NCI-H187 (cell line): Measurements from ENCODE around the gene CCNK.

ENCODE experiments used
- DNase-seq, 2 experiments: peaks; one replicate each; lab custom pipeline; 2025; lab: John Stamatoyannopoulos, UW

The CCNK gene

DNA sequence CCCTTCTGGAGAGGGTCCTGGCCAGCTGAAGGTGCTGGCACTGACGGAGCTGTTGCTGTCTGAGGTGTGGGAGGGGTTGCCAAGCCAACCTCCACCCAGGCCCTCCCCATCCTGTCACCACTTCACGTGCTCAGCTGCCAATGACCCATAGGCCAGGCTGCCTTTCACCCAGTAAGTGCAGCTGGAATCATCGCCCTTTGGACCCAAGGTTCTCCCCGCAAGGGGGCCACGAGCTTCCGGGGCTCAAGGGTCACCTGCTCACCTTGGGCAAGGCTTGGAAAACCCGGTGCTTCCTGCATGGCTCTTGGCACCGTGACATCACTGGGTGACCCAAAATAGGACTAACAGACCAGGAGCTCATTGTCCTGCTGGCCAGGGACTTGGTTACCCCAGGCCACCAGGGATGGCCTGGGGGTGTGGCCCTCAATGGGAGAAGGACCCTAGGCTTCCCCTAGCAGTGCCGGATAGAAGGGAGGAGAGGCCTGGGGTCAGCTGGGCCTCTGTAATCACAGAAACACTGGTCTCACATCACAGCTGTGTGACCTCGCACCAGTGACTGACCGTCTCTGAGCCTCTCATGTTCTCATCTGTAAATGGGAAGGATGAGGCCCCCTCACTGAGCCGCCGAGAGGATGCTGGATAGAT is 71.5 kb downstream of the CCNK start:
- DNase-seq, result no peak

DNA sequence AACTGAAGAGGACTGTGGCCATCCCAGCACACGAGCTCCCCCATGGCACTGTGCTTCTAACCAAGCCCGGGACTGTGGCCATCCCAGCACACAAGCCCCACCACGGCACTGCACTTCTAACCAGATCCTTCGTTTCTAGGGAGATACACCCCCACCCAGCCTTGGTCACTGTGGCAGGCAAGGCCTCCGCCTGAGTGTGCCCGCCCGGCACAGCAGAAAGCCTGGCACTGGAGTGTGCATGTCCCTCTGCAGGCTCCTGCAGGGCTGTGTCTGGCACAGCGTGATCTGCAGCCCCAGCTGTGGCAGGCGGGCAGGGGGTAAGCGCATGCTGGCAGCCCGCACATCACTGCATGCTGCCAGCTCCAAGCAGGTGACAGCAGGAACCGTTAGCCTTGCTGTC is 73.0 kb downstream of the CCNK start:
- no peak for DNase-seq

DNA sequence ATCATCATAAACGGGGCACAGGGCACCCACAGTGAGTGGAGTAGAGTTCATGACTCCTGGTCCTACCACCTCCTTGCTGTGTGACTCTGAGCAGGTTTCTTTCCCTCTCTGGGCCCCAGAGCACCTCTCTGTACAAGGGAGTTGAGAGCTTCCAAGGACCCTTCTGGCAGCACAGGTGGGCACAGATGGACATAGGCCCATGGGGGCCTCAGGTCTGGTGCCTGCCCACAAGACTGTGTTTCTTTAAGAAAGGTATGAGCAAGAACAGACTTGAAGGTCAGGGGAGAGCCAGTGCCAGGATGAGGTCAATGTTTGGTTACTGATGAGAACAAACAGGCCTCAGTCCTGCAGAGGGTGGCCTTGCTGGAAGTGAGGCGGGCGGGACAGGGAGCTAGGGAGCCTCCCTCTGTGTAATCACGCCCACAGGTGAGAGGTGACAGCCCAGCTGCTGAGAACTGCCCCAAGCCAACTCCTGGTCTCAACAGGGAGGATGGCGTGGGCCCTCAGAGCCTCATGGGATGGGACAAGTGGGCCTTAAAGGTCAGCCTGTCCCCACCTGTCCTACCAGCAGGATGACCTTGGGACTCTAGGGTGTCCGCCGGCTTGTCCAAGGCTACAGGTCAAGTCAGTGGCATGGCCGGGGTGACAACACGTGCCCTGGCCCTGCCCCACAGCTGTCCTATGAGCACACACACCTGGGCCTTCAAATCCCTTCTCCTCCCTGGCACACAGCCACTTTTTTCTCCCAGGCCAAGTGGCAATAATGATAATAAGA is 73.7 kb downstream of the CCNK start:
- DNase-seq, result no peak

DNA sequence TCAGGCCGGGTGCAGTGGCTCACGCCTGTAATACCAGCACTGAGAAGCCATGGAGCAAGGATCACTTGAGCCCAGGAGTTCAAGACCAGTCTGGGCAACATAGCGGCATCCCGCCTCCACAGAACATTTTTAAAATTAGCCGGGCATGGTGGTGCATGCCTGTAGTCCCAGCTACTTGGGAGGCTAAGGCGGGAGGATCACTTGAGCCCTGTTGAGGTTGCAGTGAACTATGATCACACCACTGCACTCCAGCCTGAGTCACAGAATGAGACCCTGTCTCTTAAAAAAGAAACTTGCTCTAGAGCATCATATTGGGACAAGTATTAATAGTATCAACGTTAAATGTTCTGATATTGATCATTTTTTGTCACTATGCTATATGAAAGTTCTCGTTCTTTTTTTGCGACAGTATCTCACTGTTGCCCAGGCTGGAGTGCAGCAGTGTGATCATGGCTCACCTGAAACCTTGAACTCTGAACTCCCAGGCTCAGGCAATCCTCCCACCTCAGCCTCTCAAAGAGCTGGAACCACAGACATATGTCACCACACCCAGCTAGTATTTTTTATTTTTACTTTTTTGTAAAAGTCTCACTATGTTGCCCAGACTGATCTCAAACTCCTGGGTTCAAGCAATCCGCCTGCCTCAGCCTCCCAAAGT is 75.1 kb downstream of the CCNK start:
- DNase-seq, result no peak

DNA sequence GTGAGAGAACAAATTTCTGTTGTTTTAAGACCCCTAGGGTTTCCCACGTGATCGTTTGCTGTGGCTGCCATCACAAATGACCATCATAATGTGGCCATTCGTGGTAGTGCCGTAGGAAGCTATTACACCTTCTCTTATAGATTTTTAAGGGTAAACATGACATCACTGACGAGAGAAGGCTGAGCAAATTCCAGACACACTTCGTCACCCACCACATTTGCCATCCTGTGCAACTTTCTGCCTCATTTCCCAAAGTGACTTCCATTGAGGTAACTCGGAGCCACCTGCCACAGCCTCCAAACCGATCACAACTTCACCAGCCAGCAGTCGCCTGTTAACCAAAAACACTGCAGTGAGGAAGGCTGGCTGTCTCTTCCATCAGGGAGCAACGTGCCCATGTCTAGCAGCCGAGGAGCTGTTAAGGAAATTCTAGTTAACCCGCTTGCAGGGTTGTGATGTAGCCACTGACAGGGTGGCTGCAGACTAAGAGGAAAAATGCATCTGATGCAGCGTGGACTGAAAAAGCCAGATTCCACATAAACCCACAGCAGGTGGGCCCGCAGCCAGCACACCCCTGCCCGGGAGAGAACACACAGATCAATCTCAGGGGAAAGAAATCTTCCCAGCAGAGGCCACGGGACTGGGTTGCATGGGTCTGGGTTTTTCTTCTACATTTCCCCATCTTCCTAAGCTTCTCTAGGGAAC is 78.2 kb downstream of the CCNK start:
- no peak for DNase-seq

DNA sequence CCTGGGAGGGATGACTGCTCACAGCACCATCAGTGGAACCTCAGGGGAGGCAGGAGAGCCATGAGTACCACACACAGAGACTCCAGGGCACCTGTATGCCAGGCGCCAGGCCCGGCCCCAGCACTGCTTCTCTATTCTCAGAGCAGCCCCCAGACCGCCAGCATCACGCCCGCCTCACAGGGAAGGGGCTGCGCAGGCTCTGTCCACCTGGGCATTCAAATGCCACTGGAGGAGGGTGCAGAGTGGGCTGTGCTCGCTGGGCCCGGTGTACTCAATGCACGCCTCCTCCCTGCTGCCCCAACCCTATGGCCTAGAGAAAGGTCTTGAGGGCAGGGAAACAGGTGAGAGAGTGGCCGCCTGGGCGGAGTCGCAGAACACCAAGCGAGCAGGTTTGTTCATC is 79.2 kb downstream of the CCNK start:
- no peak for DNase-seq

DNA sequence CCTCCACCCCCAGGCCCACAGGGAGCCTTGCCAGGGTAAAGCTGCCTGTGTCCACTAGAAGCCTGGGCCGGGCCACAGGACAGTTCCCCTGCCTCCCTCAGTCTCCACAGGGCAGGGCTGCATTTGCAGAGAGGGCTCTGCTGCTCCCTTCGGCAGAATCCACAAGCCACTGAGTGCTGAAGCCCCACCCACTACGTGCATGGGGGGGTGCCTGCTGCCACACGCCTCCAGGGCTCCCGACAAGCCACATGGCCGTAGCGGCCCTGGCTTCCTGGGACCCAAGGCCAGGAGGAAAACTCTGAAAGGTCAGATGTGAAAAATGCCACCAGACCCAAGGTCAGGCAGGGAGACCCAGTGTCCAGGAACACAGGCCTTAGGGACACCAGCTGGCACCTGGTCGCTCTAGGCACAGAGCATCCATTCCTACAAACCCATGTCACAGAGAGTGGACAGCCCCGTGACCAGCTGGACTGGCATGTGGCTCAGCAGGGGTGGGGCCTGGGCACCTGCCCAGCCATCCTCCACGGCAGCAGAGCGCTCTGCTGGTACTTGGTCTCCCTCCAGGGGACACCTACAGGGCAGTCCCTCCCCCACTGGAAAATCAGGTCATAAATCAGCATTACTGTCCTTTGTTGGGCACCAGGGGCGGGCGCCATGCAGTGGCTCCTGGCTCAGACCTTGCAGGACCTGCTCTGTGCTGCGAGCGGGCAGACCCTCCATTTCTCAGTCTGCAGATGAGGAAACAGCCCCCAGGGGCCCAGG is 79.9 kb downstream of the CCNK start:
- no peak for DNase-seq

DNA sequence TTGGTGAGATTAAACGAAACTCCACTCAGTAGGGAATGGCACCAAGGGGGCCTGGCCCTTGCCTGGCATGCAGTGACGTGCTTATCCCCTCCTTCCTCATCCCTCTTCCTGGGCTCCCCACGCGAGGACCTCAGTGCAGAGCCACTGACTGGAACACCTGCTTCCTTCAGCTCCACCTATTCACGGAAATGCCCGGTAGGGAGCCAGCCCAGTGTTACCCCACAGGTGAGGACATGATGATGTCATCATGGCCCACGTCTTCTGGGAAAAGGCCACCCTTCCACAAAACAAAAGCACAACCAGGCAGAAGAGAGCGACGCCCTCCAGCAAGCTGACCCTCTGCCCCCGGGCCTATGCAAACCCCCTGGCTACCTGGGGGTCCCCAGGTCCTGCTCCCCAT is 80.7 kb downstream of the CCNK start:
- DNase-seq, result no peak
